HUDEP-2 (cell line): ENCODE data around the gene FOXN3.
"Not testable (repeated sequence)": the region's sequence is repeated elsewhere in the genome, so short reads cannot be mapped to it uniquely, and the experiment has no call there.

Source experiments
- DNase-seq, 76 experiments: peaks; one replicate each; lab custom pipeline; 2025; ENCODE audit not compliant: unreplicated experiment in 76 of 76; lab: John Stamatoyannopoulos, UW

The FOXN3 gene

GRCh38 chr14:89111766-89112543, 305.1 kb downstream of the FOXN3 start:
- not testable (repeated sequence) for DNase-seq

GRCh38 chr14:89111232-89111631, 305.8 kb downstream of the FOXN3 start:
- not testable (repeated sequence) for DNase-seq

- no peak for DNase-seq
These were observed 306.9 kb downstream of the FOXN3 start for GRCh38 chr14:89110110-89110509.

GRCh38 chr14:89108608-89109007, 308.4 kb downstream of the FOXN3 start:
- DNase-seq = no peak

GRCh38 chr14:89107626-89108025, 309.4 kb downstream of the FOXN3 start:
- no peak for DNase-seq
